NB4 (cell line): ENCODE measurements around the gene CRIP1.

Source experiments
- DNase-seq: peaks from one replicate; pipeline ENCODE4 v3.0.0; 2010; ENCODE audit warnings: low read depth
- H3K4me3 ChIP-seq: one replicate; pipeline ENCODE4 v1.5.1; 2011; ENCODE audit warnings: mild to moderate bottlenecking, low read depth, low read length, moderate library complexity
- CTCF ChIP-seq: IDR thresholded peaks from one replicate; pipeline ENCODE4 v1.5.1; 2012; ENCODE audit warnings: low read depth, low read length
- MAX ChIP-seq: IDR thresholded peaks from 2 replicates; pipeline ENCODE4 v1.6.1; 2011; ENCODE audit warnings: low read depth, low read length
- MYC ChIP-seq: IDR thresholded peaks from 2 replicates; pipeline ENCODE4 v1.6.1; 2011; ENCODE audit warnings: low read depth, low read length
- POLR2A ChIP-seq: IDR thresholded peaks from 2 replicates; pipeline ENCODE4 v1.6.1; 2011; ENCODE audit warnings: mild to moderate bottlenecking; ENCODE audit not compliant: insufficient read length; ENCODE audit errors: extremely low read depth

CRIP1 gene

DNA sequence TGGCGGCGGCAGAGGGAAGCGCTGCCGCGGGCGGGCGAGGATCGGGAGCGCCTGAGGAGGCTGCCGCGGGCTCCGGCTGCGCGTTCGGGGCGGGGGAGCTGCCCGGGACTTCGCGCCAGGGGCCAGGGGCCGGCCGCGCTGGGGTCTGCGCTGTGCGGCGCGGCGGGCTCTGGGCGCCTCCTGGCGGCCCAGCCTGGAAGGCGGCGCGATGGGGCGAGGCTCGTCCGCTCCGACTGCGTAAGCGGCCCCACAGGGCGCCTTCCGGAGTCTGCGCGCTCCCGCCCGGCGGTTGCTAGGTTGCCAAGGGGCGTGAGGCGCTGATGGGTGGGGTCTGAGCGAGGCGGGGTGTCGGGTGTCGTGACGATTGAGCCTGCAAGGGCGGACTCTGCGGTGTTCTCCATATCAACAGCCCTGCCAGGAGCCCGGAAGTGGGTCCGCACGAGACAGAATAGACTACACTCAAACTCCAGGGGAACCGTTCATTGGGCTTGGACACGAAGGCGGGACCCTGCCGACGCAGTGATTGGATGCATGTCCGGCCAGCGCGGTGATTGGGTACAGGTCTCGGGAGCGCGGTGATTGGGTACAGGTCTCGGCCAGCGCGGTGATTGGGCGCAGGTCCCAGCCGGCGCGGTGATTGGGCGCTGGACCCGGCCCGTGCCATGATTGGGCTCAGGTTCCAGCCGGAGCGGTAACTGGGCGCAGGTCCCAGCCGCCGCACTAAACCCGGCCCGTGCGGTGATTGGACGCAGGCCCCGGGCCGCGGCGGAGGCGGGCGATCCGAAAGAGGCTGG lies 4.1 kb downstream of the CRIP1 start, which contains the start of gene TEDC1:
TEDC1 (plus strand) TSS at position 675 of the 794 bp plus-strand sequence. CDS start 130 bp downstream, outside the sequence.
- TF ChIP-seq MYC: no peak; the same call in 1 of the 2 replicates
- peak; percentile 72 for TF ChIP-seq POLR2A
- TF ChIP-seq MAX: peak; percentile 67
- peak; percentile 37 for TF ChIP-seq CTCF
- DNase-seq: peak; percentile 100
- peak within 1 kb of the TSS; percentile 61 for H3K4me3 ChIP-seq

DNA sequence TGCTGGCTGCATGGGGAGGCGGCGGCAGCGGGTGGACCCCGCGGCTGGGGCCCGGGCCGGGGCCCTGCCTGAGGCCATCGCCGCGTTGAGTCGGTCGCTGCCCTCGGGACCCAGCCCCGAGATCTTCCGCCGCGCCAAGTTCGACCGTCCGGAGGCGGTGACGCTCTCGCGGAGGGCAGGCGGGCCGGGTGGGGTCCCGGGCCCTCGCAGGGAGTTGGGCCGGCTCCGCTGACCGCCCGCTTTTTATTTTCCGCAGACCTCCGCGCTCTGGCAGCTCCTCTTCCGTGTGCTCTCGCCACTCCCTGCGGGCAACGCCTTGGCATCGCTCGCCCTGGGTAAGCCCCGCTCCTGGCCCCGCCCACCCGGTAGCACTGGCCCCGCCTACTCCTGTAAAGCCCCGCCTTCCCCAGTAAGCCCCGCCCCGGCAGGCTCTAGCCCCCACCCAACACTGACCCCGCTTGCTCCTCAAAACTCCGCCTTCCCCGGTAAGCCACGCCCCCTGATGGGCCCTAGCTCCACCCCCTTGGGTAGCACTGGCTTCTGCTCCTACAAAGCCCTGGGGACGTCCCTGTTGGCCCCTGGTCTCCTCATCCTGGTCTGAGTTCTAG lies 4.8 kb downstream of the CRIP1 start:
- H3K4me3 ChIP-seq: peak overlapping the region; percentile 61
- peak; percentile 82 for DNase-seq
- TF ChIP-seq POLR2A (no peak), CTCF (no peak), MYC (no peak), MAX (no peak)

DNA sequence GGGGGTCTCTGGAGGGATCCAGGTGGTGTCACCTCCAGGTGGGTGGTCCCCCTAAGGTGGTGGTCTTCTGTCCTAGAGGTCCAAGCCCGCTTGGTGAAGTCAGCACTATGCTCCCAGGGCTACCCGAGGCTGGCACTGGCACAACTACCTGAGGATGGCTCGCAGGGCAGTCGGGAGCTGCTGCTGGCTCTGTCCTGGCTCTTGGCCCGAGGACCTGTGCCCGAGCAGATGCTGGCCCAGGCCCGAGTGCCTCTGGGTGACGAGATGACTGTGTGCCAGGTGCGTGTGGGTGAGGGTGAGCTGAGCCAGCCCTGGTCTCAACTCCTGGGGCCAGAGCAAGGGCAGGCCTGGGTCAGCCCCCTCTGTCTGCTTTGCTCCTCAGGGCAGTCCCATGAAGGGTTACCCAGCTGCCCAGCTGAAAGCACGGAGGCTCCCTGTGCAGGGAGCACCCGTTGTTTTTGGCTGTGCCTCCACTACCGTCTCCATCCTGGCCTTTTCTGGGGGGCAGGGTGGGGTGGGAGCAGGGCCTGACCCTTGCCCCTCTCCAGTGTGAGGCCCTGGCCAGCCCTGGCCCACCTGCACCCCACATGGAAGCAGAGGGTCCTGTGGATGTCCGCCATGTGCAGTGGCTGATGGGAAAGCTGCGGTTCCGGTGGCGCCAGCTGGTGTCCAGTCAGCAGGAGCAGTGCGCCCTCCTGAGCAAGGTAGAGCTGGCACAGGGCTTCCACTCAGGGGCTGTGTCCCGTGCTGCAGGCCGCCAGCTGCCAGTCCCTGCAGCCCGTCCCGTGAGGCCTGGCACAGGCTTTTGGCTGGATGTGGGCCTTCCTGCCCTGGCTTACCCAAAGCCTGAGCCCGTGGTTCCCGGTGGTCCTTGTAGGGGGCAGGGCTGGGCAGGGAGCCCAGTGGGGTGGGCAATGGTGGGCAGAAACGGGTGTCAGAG lies 5.6 kb downstream of the CRIP1 start:
- H3K4me3 ChIP-seq: peak overlapping the region; percentile 4

DNA sequence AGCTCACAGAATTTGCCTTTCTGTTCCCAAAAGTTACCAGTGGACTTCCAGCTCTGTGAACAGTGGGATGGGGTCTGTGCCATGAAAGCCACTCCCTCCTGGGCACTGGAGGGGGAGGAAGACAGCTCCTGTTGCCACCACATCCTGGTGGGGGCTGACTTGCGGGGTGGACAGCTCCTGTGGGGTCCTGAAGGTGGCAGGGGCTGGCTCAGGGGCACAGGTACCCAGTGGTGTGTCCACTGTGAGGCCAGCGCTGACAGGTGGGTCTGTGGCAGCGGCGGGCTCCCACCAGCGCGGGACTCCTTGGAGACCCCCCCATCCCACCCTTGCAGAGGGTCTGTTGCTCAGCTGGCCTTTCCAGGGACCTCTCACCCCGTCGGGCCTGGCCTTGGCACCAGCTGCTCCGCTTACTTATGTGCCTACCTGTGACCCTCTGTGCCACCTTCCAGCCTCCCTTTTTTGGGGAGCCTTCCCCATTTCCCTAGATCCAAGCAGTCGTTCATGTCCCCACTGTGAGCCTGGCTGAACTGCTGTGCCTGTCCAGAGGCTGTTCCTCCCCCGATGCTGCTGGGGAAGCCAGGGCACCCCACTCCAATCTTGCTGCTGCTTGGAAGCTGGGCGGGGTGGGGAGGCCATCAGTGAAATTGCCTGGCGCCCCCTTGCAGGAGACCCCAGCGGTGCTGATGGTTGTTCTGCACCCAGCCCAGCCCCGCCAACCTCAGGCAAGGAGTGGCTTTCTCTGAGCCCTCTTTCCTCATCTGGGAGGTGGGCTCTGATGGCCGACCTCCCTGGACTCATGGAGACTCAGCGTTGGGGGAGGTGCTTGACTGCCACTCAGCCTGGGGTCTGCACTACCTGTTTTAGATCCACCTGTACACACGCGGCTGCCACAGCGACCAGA lies 6.5 kb downstream of the CRIP1 start:
- no peak overlapping the region for H3K4me3 ChIP-seq
- DNase-seq: no peak
- TF ChIP-seq POLR2A (no peak), MAX (no peak), MYC (no peak), CTCF (no peak)

More for the DNA sequence above, 5.6 kb downstream of the CRIP1 start:
- no peak for TF ChIP-seq MAX
- DNase-seq: no peak

DNA sequence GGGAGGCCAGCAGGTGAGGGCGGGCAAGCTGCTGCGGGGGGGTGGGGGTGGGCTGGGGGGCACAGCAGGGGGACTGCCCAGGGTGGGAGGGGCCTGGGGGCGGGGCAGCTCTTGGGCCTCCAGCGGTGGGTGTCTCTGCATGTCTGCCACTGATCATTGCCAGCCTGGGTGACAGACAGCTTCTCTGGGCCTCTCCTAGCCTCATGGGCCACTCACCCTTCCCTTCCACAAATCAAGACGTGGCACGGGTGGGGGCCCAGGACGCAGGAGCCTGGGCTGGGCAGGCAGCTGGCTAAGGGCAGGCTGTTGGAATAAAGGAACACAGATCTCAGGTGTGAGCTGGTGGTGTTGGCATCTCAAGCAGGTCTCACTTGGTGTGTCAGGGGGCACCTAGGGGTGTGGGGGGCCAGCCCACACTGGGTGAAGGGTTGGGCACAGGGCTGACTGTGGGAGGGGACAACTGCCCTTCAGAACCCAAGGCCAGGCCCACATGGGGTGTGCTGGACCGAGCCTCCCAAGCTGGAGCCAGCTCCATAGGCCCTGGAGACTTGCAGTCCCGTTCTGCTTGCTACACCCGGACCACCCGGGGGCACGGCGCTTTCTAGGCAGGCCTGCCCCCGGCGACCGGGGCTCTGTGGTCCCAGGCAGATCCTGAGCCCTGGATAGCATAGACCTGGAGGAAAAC lies 7.4 kb downstream of the CRIP1 start:
- H3K4me3 ChIP-seq: no peak overlapping the region
- no peak for DNase-seq
- TF ChIP-seq CTCF: no peak
- TF ChIP-seq POLR2A: no peak
- no peak for TF ChIP-seq MAX
- no peak for TF ChIP-seq MYC
